Measurements from ENCODE around the gene LAMA3. TPM values are rescaled to one million over a fixed set of nuclear protein-coding genes. Genes with fewer than 3 reads are reported as not detected.

Gene LAMA3
- total RNA-seq, 1 donor from 2014 or later = 9.4 TPM

DNA sequence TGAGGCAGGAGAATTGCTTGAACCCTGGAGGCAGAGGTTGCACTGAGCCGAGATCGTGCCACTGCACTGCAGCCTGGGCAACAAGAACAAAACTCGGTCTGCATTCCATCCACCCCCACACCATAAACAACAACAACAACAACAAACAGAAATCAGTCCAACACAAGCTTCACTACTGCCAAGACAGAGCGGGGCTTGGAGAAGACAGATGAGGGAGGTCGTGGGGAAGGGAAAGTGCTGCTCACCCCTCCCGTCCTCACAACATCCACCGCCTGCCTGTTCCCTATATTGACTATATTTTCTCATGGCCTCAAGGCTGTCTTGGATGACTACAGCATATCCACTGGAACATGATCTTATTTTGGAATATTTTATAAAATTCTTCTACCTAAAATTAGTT is 187.7 kb downstream of the LAMA3 start:
- Mint-ChIP-seq H3K4me1 (ENCODE audit: unreplicated experiment) (peaks cover 20% of the 10 kb centered on the region), H3K27me3 (peaks cover 33% of the 10 kb centered on the region), H3K4me3 (no peak overlapping the region), H3K9me3 (no peaks in the 10 kb centered on the region), H3K36me3 (no peaks in the 10 kb centered on the region), H3K27ac (no peak overlapping the region)
- TF ChIP-seq, protein P1, sequence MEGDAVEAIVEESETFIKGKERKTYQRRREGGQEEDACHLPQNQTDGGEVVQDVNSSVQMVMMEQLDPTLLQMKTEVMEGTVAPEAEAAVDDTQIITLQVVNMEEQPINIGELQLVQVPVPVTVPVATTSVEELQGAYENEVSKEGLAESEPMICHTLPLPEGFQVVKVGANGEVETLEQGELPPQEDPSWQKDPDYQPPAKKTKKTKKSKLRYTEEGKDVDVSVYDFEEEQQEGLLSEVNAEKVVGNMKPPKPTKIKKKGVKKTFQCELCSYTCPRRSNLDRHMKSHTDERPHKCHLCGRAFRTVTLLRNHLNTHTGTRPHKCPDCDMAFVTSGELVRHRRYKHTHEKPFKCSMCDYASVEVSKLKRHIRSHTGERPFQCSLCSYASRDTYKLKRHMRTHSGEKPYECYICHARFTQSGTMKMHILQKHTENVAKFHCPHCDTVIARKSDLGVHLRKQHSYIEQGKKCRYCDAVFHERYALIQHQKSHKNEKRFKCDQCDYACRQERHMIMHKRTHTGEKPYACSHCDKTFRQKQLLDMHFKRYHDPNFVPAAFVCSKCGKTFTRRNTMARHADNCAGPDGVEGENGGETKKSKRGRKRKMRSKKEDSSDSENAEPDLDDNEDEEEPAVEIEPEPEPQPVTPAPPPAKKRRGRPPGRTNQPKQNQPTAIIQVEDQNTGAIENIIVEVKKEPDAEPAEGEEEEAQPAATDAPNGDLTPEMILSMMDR (conservative IDR thresholded peaks at IDR 0.05) = no peak
- no peak for DNase-seq (ENCODE audit: extremely low spot score, unreplicated experiment)

DNA sequence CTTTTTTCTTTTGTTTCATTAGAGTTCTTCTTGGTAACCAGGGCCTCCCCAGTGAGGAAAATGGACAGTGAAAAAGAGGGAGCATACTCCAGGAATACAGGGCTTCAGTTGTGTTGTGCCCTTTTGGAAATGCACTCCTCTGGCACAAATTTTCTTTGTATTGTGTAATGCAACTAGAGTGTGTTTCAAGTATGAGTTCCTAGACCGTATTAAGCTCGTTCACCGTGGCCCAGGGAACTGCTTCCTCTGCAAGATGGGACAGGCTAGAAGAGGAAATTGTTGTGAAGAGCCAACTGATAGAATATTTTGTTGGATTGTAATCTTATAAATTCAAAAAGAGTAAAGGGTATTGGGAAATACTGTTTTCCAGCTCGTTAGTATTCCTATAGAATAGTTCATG is 188.1 kb downstream of the LAMA3 start:
- TF ChIP-seq, protein P1 (conservative IDR thresholded peaks at IDR 0.05) = no peak
- H3K9me3 Mint-ChIP-seq = no peaks in the 10 kb centered on the region
- no peaks in the 10 kb centered on the region for H3K36me3 Mint-ChIP-seq
- H3K27ac Mint-ChIP-seq = no peak overlapping the region
- DNase-seq (ENCODE audit: extremely low spot score, unreplicated experiment) = no peak
- H3K4me1 Mint-ChIP-seq (ENCODE audit: unreplicated experiment) = peaks cover 16% of the 10 kb centered on the region
- peaks cover 33% of the 10 kb centered on the region for H3K27me3 Mint-ChIP-seq
- H3K4me3 Mint-ChIP-seq = no peak overlapping the region

DNA sequence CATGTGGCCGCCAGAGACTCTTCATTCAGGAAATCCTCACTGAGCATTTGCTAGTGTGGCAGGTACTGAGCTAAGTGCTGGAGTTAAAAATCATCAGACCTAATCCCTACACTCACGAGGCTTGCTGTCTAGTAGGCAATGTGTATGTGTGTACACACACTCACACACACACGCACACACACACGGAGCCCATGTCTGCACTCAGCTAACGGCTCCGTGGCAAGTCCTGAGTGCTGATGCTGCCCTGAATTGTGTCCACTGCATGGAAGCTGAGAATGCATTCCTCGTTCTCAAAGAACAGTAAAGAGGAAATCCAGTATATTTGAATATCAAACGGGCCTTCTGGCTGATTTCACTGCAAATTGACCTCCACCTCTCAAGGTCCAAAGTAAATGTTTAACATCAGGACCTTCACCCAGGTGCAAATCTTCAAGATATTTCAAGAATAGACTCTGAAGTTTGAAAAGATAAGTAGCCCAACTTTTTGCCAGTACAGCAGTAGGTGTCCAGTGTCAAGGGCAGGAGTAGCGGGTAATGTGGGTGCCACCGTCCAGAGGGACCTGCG is 189.2 kb downstream of the LAMA3 start:
- H3K4me1 Mint-ChIP-seq (ENCODE audit: unreplicated experiment) = peaks cover 15% of the 10 kb centered on the region
- no peak overlapping the region for H3K27ac Mint-ChIP-seq
- TF ChIP-seq, protein P1 (conservative IDR thresholded peaks at IDR 0.05) = no peak
- no peaks in the 10 kb centered on the region for H3K9me3 Mint-ChIP-seq
- no peaks in the 10 kb centered on the region for H3K36me3 Mint-ChIP-seq
- no peak overlapping the region for H3K4me3 Mint-ChIP-seq
- no peak for DNase-seq (ENCODE audit: extremely low spot score, unreplicated experiment)
- H3K27me3 Mint-ChIP-seq = peaks cover 28% of the 10 kb centered on the region

DNA sequence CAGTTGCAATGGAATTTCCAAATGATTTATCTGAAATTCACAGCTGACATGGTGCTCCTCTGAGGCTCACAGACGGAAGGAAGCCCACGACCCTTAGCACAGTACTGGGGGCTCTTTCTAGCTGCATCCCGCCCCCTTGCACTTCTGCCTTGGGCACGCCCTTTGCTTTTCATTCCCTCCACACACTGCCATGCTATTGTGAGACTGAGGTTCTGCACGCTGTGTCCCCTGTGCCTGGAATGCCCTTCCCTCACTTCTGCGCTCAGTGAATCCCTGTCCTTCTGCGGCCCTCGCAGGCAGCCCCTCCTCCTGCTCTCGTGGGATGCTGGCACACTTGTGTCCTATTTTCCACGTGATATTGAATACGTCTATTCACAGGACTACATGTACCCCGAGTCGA is 189.9 kb downstream of the LAMA3 start:
- Mint-ChIP-seq H3K9me3 (no peaks in the 10 kb centered on the region), H3K4me1 (ENCODE audit: unreplicated experiment) (peaks cover 21% of the 10 kb centered on the region), H3K36me3 (no peaks in the 10 kb centered on the region), H3K27me3 (peaks cover 27% of the 10 kb centered on the region), H3K4me3 (no peak overlapping the region), H3K27ac (no peak overlapping the region)
- DNase-seq (ENCODE audit: extremely low spot score, unreplicated experiment) = no peak
- TF ChIP-seq, protein P1 (conservative IDR thresholded peaks at IDR 0.05) = no peak

DNA sequence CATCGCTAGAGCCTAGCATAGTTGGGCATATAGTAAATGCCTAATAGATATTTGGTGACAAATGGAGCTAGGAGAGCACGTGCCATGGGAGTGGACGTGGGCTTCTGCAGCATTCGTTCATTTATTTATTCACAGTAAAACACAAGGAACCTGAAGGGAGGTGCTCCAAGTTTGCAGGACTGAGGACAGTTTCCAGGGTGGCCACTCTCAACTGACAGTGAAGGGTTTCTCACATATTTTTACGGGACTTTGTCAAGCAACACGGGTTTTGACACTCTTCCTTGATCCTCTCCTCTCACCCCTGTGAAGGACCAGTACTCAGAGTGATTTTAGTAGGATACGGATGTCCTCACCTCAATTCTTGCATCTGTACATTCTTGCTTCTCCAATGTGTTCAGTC is 190.3 kb downstream of the LAMA3 start:
- no peaks in the 10 kb centered on the region for H3K36me3 Mint-ChIP-seq
- peaks cover 26% of the 10 kb centered on the region for H3K27me3 Mint-ChIP-seq
- no peak for DNase-seq (ENCODE audit: extremely low spot score, unreplicated experiment)

More for the DNA sequence above, 190.3 kb downstream of the LAMA3 start:
- Mint-ChIP-seq H3K4me1 (ENCODE audit: unreplicated experiment) (peaks cover 25% of the 10 kb centered on the region), H3K27ac (no peak overlapping the region), H3K4me3 (no peak overlapping the region), H3K9me3 (no peaks in the 10 kb centered on the region)
- TF ChIP-seq, protein P1 (conservative IDR thresholded peaks at IDR 0.05) = no peak
